Rectal smooth muscle tissue (tissue), 1 donor: ENCODE measurements around the gene GFI1B.
A peak's percentile ranks its signal among the peaks of the same experiment; 100 is the strongest.
"Not testable (repeated sequence)": the region's sequence is repeated elsewhere in the genome, so short reads cannot be mapped to it uniquely, and the experiment has no call there.

Source experiments
- H3K27ac ChIP-seq: one replicate; pipeline ENCODE4 v1.7.0; 2013; ENCODE audit warnings: low read depth, low read length, inconsistent platforms
- H3K27me3 ChIP-seq: one replicate; pipeline ENCODE4 v1.7.0; 2013; ENCODE audit warnings: low read length; ENCODE audit not compliant: control insufficient read depth, insufficient read depth
- H3K36me3 ChIP-seq: one replicate; pipeline ENCODE4 v1.7.0; 2013; ENCODE audit warnings: low read length; ENCODE audit not compliant: control insufficient read depth, insufficient read depth
- H3K4me1 ChIP-seq: one replicate; pipeline ENCODE4 v1.7.0; 2013; ENCODE audit warnings: low read length; ENCODE audit not compliant: control insufficient read depth, insufficient read depth
- H3K4me3 ChIP-seq: one replicate; pipeline ENCODE4 v1.7.0; 2013; ENCODE audit warnings: low read length
- H3K9ac ChIP-seq: one replicate; pipeline ENCODE4 v1.7.0; 2013; ENCODE audit warnings: low read length

Gene GFI1B

GRCh38 chr9:133032171-133032570, 53.7 kb downstream of the GFI1B start:
- H3K27ac ChIP-seq = no peak overlapping the region
- H3K27me3 ChIP-seq = no peaks in the 10 kb centered on the region
- H3K4me1 ChIP-seq = peaks cover 7% of the 10 kb centered on the region
- peak overlapping the region; percentile 98 for H3K4me3 ChIP-seq
- no peak overlapping the region for H3K9ac ChIP-seq
- no peaks in the 10 kb centered on the region for H3K36me3 ChIP-seq

DNA sequence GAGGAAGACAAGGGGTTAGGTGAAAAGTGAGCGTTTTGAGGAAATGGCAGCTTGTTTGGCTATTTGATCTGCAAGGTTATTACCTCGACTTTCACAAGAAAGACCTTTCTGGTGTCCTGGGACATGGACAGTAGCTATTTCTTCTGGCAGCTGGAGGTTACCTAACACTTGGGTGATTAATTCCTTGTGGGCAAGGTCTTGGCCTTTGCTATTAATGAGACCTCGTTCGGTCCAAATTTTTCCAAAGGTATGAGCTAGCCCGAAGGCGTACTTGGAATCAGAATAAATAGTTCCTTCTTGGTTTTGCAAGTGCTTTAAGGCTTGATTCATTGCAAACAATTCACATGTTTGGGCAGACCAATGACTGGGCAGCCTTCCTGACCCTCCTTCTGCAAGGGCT, 57.2 kb downstream of the GFI1B start:
- H3K27me3 ChIP-seq = no peaks in the 10 kb centered on the region
- no peak overlapping the region for H3K4me3 ChIP-seq
- H3K36me3 ChIP-seq = no peaks in the 10 kb centered on the region
- H3K9ac ChIP-seq = no peak overlapping the region
- no peak overlapping the region for H3K27ac ChIP-seq
- peaks cover 7% of the 10 kb centered on the region for H3K4me1 ChIP-seq

- H3K27ac ChIP-seq = no peak overlapping the region
- peaks cover 9% of the 10 kb centered on the region for H3K36me3 ChIP-seq
- no peaks in the 10 kb centered on the region for H3K4me1 ChIP-seq
- H3K4me3 ChIP-seq = no peak overlapping the region
- no peaks in the 10 kb centered on the region for H3K27me3 ChIP-seq
- no peak overlapping the region for H3K9ac ChIP-seq
Measured at GRCh38 chr9:133037775-133038515, 59.5 kb downstream of the GFI1B start.

GRCh38 chr9:133040892-133041479, 62.5 kb downstream of the GFI1B start:
- H3K4me3 ChIP-seq, H3K4me1 ChIP-seq, H3K27ac ChIP-seq, H3K9ac ChIP-seq, H3K27me3 ChIP-seq: not testable (repeated sequence)
- H3K36me3 ChIP-seq = peaks cover 32% of the 10 kb centered on the region
